LNCAP (cell line): ENCODE measurements around the gene TIMP3.

ENCODE experiments used
- CTCF ChIP-seq: fragments of 450-650 bp; IDR thresholded peaks from 2 replicates; pipeline ENCODE4 v1.5.1; 2017; ENCODE audit warnings: mild to moderate bottlenecking

The TIMP3 gene

GRCh38 chr22:32877196-32877595 is 75.7 kb downstream of the TIMP3 start:
- no peak for TF ChIP-seq CTCF

DNA sequence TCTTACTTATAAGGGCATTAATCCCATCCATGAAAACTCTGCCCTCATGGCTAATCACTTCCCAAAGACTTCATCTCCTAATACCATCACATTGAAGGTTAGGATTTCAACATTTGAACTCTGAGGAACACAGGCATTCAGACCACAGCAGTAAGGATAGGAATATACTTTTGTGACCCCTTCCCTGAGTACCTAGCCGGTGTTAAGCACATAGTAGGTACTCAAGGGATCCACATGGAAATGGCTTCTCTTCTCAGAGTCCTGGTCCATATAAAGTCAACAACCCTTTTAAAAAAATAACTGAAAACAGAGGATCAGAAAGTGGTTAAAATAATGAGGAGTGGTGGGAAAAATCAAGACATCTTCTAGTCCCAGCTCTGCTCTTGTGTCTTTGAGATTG is 78.0 kb downstream of the TIMP3 start:
- TF ChIP-seq CTCF, result no peak

- TF ChIP-seq CTCF, result no peak
Measured at GRCh38 chr22:32880061-32880460, 78.6 kb downstream of the TIMP3 start.

DNA sequence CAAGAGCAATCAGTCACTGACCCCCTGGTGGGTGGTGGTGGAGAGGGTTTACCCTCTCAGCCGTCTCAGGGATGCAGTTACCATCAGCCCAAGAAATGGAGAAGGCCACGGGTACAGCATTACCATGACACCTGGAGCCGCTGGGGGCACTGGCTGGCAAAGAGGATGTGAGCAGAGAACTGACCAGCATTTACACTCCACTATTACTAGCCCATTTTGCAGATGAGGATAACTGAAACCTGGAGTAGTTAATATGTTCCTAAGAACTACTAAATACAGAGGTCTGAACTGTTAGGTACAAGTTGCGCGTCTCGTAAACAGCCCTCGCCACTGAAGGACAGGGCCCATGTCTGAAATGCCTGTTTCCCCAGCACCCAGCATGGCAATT is 79.0 kb downstream of the TIMP3 start:
- no peak for TF ChIP-seq CTCF

DNA sequence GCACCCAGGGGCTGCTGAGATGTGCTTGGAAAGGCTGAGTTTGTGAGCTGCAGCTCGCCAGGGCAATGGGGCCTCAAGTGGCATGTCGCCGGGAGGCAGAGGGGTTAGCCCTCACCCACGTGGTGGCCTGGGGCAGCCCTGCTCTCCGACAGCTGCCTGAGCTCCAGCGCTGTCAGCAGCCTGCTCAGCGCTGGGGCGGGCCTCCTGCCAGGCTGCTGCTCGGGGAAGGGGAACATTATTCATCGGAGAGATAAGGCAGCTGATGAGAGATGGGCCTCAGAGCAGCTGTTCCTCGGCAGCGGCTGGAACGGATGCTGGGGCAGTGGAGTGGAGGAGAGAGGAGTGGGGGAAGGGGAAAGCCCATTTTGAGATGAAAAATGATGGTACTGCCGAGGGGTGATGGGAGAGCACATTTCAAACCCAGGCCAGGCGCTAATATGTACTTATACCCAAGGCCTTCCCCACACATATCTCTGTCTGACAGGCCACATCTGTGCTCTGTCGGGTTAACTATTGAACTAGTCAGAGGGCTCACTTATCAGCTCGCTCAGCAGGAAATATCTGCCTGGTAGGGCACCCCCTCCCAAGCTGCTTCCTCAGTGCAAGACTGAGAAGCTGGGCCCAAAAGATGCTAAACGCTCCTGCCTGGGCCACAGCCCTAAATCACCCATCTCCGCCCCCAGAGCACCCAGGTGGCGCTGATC is 79.5 kb downstream of the TIMP3 start:
- no peak for TF ChIP-seq CTCF

DNA sequence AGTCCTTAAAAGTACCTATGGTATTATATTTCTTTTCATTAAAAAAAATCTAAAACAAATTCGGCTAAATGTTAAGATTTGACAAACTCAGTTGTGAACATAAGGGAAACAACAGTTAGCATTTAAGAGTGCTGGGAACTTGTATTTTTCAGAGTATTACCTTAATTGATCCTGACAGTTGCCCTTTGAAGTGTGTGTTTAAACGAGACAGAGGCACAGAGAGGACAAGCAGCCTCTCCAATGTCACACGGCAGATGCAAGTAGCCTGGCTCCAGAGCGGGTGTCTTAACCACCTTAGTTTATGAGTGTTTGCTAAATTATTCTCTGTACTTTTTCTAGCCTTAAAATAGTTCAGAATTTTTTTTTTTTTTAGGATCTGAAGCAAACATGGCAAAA is 80.9 kb downstream of the TIMP3 start:
- no peak for TF ChIP-seq CTCF

GRCh38 chr22:32882774-32883530 is 81.4 kb downstream of the TIMP3 start:
- TF ChIP-seq CTCF, result no peak
